HG02642 (cell line): Measurements from ENCODE around the gene SOCS3.

Experiments
- ATAC-seq: cut with Tn5 transposase; IDR thresholded peaks from one replicate; pipeline ENCODE4 v1.9.1; 2021; ENCODE audit warnings: mild to moderate bottlenecking; ENCODE audit not compliant: unreplicated experiment, poor library complexity

Gene SOCS3

GRCh38 chr17:78359997-78360370, at the start of gene SOCS3:
TSS of gene SOCS3 (minus strand) at chr17:78360077. CDS start at chr17:78359095, 982 bp downstream.
- peak; percentile 53 for ATAC-seq

- no peak for ATAC-seq
Measured at GRCh38 chr17:78409191-78409928, 49.5 kb upstream of the SOCS3 start.

- ATAC-seq: no peak
Measured at GRCh38 chr17:78408476-78409050, 48.7 kb upstream of the SOCS3 start.

- ATAC-seq: no peak
Measured at GRCh38 chr17:78407387-78408000, 47.6 kb upstream of the SOCS3 start.

- no peak for ATAC-seq
Measured at GRCh38 chr17:78406920-78407319, 47.0 kb upstream of the SOCS3 start.

- ATAC-seq: no peak
Measured at GRCh38 chr17:78406396-78406795, 46.5 kb upstream of the SOCS3 start.

- no peak for ATAC-seq
Measured at GRCh38 chr17:78403822-78404221, 43.9 kb upstream of the SOCS3 start.

- ATAC-seq: no peak
Measured at GRCh38 chr17:78401891-78402290, 42.0 kb upstream of the SOCS3 start.

GRCh38 chr17:78401246-78401645, 41.4 kb upstream of the SOCS3 start:
- no peak for ATAC-seq

- no peak for ATAC-seq
Measured at GRCh38 chr17:78400581-78401240, 40.8 kb upstream of the SOCS3 start.

GRCh38 chr17:78399693-78400144, 39.8 kb upstream of the SOCS3 start:
- no peak for ATAC-seq

GRCh38 chr17:78399028-78399692, 39.3 kb upstream of the SOCS3 start:
- ATAC-seq: no peak

GRCh38 chr17:78398390-78398789, 38.5 kb upstream of the SOCS3 start:
- no peak for ATAC-seq

- ATAC-seq: no peak
Measured at GRCh38 chr17:78397681-78398101, 37.8 kb upstream of the SOCS3 start.

GRCh38 chr17:78396441-78397337, 36.8 kb upstream of the SOCS3 start:
- ATAC-seq: no peak

- no peak for ATAC-seq
Measured at GRCh38 chr17:78395155-78395554, 35.3 kb upstream of the SOCS3 start.

- no peak for ATAC-seq
Measured at GRCh38 chr17:78394209-78394608, 34.3 kb upstream of the SOCS3 start.

GRCh38 chr17:78393575-78393974, 33.7 kb upstream of the SOCS3 start:
- ATAC-seq: no peak

GRCh38 chr17:78392295-78392694, 32.4 kb upstream of the SOCS3 start:
- ATAC-seq: no peak

- ATAC-seq: no peak
Measured at GRCh38 chr17:78391843-78392242, 32.0 kb upstream of the SOCS3 start.
